ENCODE data around the gene RAD23B. TPM values are rescaled to one million over a fixed set of nuclear protein-coding genes. Genes with fewer than 3 reads are reported as not detected.

The RAD23B gene
- total and polyA plus RNA-seq, 2 of the 13 experiments (the other 11 are each of a cell fraction or from before 2014, with no cell fraction given) = 133 to 156 TPM

DNA sequence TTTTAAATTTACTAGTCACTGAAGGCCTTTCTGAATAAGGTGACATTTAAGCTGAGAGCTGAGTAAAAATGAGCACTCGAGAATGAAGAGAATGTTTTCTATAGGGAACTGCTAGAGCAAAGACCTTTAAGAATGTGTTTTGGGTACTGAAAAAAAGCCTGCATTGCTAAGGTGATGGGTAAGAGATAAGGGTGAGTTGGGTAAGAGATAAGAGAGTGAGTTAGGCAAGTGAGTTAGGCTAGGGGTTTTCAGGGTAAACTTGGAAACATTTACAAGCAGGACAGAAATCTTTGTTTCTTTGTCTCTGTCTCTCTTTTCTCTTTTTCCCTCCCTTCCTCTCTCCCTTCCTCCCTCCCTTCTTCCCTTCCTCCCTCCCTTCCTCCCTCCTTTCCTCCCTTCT lies 5.6 kb downstream of the RAD23B start:
- Histone ChIP-seq H3K27ac (ENCODE audit: extremely low read length, insufficient read depth, low read length) (no peak overlapping the region), H3K36me3 (replicated peaks in 1 of 2; ENCODE audit: control insufficient read depth in 1 of 2, insufficient read depth in 2 of 2, low read length in 2 of 2) (no peaks in the 10 kb centered on the region; a peak in 1 of 5 replicates), H3K4me2 (ENCODE audit: low read depth, low read length) (peak overlapping the region; percentile 15; the same call in 1 of the 2 replicates), H3K4me3 (replicated peaks in 1 of 3; ENCODE audit: insufficient read depth in 1 of 3, low read depth in 2 of 3, low read length in 3 of 3) (no peak overlapping the region), H3K4me1 (ENCODE audit: insufficient read depth, low read length) (peaks cover 79% of the 10 kb centered on the region), H3K9ac (ENCODE audit: insufficient read depth, low read depth, low read length) (no peak overlapping the region), H3K9me3 (ENCODE audit: low read length) (no peaks in the 10 kb centered on the region), H4K20me1 (ENCODE audit: insufficient read depth, low read length) (peaks cover 96% of the 10 kb centered on the region), H2AFZ (ENCODE audit: low read length) (no peak overlapping the region), H3K27me3 (ENCODE audit: control insufficient read depth in 1 of 2, insufficient read depth in 2 of 2, low read length in 2 of 2) (no peaks in the 10 kb centered on the region; a peak in 1 of 5 replicates), H3K79me2 (ENCODE audit: insufficient read depth, low read length) (peaks cover 100% of the 10 kb centered on the region)
- ChIA-PET POLR2A (interaction anchor here (1.5 kb wide), 1 partner anchor 28 kb away, joined by 3 read pairs; no protein-coding TSS in a partner anchor), CTCF (ENCODE audit: low intra/inter-chr PET ratio, low total read pairs) (no interaction called here)
- WGBS (ENCODE audit: low lambda C conversion rate) = 79% methylated on average over 1 of the region's 1 CpG
- no TSS peak for BruUV-seq (replicated peaks)
- ATAC-seq (no peak), FAIRE-seq (no peak), DNase-seq (ENCODE audit: low spot score) (no peak)
- intact Hi-C loops (cut with micrococcal nuclease; ENCODE audit: unreplicated experiment) (loop anchor here (5.0 kb wide), 1 partner anchor 34 kb away; no protein-coding TSS in a partner anchor), in situ Hi-C loops (cut with HindIII; ENCODE audit: extremely low pct_ligation_motif_present, low pct_unique_long_range_greater_than_20kb) (no loop called here)
- TF ChIP-seq, protein P1, sequence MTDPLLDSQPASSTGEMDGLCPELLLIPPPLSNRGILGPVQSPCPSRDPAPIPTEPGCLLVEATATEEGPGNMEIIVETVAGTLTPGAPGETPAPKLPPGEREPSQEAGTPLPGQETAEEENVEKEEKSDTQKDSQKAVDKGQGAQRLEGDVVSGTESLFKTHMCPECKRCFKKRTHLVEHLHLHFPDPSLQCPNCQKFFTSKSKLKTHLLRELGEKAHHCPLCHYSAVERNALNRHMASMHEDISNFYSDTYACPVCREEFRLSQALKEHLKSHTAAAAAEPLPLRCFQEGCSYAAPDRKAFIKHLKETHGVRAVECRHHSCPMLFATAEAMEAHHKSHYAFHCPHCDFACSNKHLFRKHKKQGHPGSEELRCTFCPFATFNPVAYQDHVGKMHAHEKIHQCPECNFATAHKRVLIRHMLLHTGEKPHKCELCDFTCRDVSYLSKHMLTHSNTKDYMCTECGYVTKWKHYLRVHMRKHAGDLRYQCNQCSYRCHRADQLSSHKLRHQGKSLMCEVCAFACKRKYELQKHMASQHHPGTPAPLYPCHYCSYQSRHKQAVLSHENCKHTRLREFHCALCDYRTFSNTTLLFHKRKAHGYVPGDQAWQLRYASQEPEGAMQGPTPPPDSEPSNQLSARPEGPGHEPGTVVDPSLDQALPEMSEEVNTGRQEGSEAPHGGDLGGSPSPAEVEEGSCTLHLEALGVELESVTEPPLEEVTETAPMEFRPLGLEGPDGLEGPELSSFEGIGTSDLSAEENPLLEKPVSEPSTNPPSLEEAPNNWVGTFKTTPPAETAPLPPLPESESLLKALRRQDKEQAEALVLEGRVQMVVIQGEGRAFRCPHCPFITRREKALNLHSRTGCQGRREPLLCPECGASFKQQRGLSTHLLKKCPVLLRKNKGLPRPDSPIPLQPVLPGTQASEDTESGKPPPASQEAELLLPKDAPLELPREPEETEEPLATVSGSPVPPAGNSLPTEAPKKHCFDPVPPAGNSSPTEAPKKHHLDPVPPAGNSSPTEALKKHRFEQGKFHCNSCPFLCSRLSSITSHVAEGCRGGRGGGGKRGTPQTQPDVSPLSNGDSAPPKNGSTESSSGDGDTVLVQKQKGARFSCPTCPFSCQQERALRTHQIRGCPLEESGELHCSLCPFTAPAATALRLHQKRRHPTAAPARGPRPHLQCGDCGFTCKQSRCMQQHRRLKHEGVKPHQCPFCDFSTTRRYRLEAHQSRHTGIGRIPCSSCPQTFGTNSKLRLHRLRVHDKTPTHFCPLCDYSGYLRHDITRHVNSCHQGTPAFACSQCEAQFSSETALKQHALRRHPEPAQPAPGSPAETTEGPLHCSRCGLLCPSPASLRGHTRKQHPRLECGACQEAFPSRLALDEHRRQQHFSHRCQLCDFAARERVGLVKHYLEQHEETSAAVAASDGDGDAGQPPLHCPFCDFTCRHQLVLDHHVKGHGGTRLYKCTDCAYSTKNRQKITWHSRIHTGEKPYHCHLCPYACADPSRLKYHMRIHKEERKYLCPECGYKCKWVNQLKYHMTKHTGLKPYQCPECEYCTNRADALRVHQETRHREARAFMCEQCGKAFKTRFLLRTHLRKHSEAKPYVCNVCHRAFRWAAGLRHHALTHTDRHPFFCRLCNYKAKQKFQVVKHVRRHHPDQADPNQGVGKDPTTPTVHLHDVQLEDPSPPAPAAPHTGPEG (CRISPR knock-in tag; IDR thresholded peaks at IDR 0.05) = no peak
- TF ChIP-seq ZNF850 (CRISPR knock-in tag; conservative IDR thresholded peaks at IDR 0.05) = no peak
- TF ChIP-seq HNRNPK (IDR thresholded peaks at IDR 0.05; ENCODE audit: low read depth, low read length, poor library complexity, severe bottlenecking) = peak; percentile 94
- TF ChIP-seq PHF5A (CRISPR knock-in tag; IDR thresholded peaks at IDR 0.05; ENCODE audit: low read depth, unreplicated experiment) = no peak
- no peak for TF ChIP-seq CCAR2 (optimal IDR thresholded peaks at IDR 0.05; ENCODE audit: low read depth, low read length)
- TF ChIP-seq, protein P2, sequence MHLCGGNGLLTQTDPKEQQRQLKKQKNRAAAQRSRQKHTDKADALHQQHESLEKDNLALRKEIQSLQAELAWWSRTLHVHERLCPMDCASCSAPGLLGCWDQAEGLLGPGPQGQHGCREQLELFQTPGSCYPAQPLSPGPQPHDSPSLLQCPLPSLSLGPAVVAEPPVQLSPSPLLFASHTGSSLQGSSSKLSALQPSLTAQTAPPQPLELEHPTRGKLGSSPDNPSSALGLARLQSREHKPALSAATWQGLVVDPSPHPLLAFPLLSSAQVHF (CRISPR knock-in tag; IDR thresholded peaks at IDR 0.05) = no peak
- 0 out of 2 replicates have a peak, but pooled peaks have one; percentile 44 for TF ChIP-seq PCBP1 (IDR thresholded peaks at IDR 0.05; ENCODE audit: borderline replicate concordance, low read depth, low read length)

Data from HepG2 (cell line).